ENCODE results near the gene FIGN. TPM values are rescaled to one million over a fixed set of nuclear protein-coding genes. Genes with fewer than 3 reads are reported as not detected.

FIGN gene
- total and polyA plus RNA-seq, 4 experiments from 2014 or later: not detected

DNA sequence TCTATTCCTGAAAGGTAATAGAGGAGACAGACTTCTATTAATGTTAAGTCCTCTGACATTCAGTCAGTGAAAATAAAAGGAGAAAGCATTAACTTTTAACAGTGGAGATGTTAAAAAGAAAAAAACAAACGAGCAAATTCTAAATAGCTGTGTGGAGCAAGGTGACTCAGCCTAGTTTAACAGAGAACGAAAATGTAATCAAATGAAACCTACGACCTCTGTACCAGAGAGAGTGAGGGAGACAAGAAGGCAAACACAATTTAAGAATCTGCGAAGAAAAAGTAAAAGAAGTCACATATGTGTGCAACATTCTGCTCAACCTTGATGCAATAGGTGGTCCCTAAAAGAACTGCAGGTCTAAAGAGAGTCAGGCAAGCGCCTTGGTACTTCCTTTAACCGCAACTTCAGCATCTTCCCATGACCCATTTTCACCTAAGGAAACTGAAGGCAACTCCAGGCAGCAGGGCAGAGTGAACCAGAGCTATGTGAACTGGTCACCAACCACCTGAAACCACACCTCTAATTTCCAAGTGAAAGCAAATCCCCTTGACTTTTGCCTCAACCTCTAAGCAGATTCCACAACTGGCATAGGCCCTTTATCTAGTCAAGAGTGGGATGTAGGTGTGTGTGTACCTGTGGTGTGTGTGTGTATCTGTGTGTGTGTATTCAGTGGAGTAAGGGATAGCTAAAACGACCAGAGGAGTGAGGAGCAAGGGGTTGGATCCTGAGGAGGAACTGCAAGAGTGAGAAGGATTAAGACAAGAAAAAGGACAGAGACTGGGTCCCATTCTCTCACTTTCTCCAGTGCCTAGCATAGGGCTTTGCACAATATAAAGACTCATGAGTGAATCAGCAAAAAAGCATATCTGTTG lies 43.0 kb downstream of the FIGN start:
- Histone ChIP-seq H3K4me1 (ENCODE audit: insufficient read depth, low read length) (no peaks in the 10 kb centered on the region), H3K9me3 (ENCODE audit: control insufficient read depth in 1 of 2, low read length in 2 of 2) (no peaks in the 10 kb centered on the region), H3K27ac (ENCODE audit: low read depth, low read length) (no peak overlapping the region), H3K27me3 (ENCODE audit: insufficient read depth, low read length) (no peaks in the 10 kb centered on the region), H3K4me3 (ENCODE audit: low read length in 2 of 2) (no peak overlapping the region), H3K36me3 (ENCODE audit: insufficient read depth, low read length) (no peaks in the 10 kb centered on the region)
- intact Hi-C loops (cut with micrococcal nuclease): no loop called here
- no peak overlapping the region for H3K27ac Mint-ChIP-seq
- no peaks in the 10 kb centered on the region for H3K4me1 Mint-ChIP-seq
- no peak for DNase-seq
- H3K4me3 Mint-ChIP-seq: no peak overlapping the region
- no peaks in the 10 kb centered on the region for H3K27me3 Mint-ChIP-seq
- peaks cover 0 to 8% (median under 1%) of the 10 kb centered on the region in 8 donors for H3K9me3 Mint-ChIP-seq
- ChIA-PET POLR2A (ENCODE audit: partially characterized antibody) (no interaction called here), CTCF (ENCODE audit: partially characterized antibody) (no interaction called here)
- no peaks in the 10 kb centered on the region for H3K36me3 Mint-ChIP-seq

DNA sequence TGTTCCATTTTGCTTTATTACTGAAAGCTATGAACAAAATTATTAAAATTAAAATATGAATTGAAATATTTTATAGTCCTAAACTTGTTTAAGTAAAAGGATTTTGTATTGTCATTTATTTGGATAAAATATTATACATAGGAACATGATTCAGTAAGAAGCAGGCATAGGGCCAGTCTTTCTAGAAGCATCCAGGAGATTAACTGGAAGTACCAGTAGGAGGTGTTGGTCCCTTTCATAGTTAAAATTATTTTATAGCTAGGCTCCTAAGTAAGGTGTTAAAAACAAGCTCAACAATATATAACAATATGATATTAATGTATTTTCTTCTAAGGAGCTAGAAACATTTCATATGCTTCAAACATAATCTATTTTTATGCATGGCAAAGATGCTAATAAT lies 43.7 kb downstream of the FIGN start:
- H3K9me3 Mint-ChIP-seq: peaks cover 0 to 8% (median under 1%) of the 10 kb centered on the region in 8 donors
- no peak for DNase-seq
- H3K4me3 ChIP-seq (ENCODE audit: low read length in 2 of 2): no peak overlapping the region
- no peaks in the 10 kb centered on the region for H3K36me3 ChIP-seq (ENCODE audit: insufficient read depth, low read length)
- ChIA-PET POLR2A (ENCODE audit: partially characterized antibody) (no interaction called here), CTCF (ENCODE audit: partially characterized antibody) (no interaction called here)
- no peak overlapping the region for H3K4me3 Mint-ChIP-seq
- intact Hi-C loops (cut with micrococcal nuclease): no loop called here
- H3K27ac ChIP-seq (ENCODE audit: low read depth, low read length): no peak overlapping the region
- H3K27me3 ChIP-seq (ENCODE audit: insufficient read depth, low read length): no peaks in the 10 kb centered on the region
- H3K9me3 ChIP-seq (ENCODE audit: control insufficient read depth in 1 of 2, low read length in 2 of 2): no peaks in the 10 kb centered on the region
- H3K4me1 Mint-ChIP-seq: no peaks in the 10 kb centered on the region
- H3K4me1 ChIP-seq (ENCODE audit: insufficient read depth, low read length): no peaks in the 10 kb centered on the region
- H3K27me3 Mint-ChIP-seq: no peaks in the 10 kb centered on the region
- no peaks in the 10 kb centered on the region for H3K36me3 Mint-ChIP-seq
- H3K27ac Mint-ChIP-seq: no peak overlapping the region

DNA sequence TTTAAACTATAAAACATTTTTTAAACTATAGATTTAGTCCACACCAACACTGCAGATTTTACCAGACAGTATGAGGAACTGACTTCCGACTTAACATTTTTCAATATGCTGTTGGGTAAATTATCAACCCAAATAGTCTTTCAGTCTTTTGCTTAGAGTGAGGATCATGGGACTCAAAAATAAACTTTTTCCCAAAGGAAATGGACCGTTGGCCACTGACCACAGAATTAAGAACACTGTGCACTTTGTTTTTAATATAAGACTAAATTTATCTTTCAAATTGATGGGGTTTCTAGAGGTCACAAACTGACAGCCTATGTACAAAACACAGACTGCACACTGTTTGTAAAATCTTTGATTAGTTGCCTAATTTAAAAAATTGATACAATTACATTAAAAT lies 44.9 kb downstream of the FIGN start:
- H3K9me3 ChIP-seq (ENCODE audit: control insufficient read depth in 1 of 2, low read length in 2 of 2): no peaks in the 10 kb centered on the region
- ChIA-PET CTCF (ENCODE audit: partially characterized antibody) (no interaction called here), POLR2A (ENCODE audit: partially characterized antibody) (no interaction called here)
- no peaks in the 10 kb centered on the region for H3K27me3 Mint-ChIP-seq
- intact Hi-C loops (cut with micrococcal nuclease): no loop called here
- no peaks in the 10 kb centered on the region for H3K27me3 ChIP-seq (ENCODE audit: insufficient read depth, low read length)
- no peaks in the 10 kb centered on the region for H3K4me1 ChIP-seq (ENCODE audit: insufficient read depth, low read length)
- H3K9me3 Mint-ChIP-seq: peaks cover 0 to 8% (median under 1%) of the 10 kb centered on the region in 8 donors
- H3K4me1 Mint-ChIP-seq: no peaks in the 10 kb centered on the region
- H3K36me3 Mint-ChIP-seq: no peaks in the 10 kb centered on the region
- no peak for DNase-seq
- no peak overlapping the region for H3K27ac Mint-ChIP-seq
- H3K27ac ChIP-seq (ENCODE audit: low read depth, low read length): no peak overlapping the region
- no peak overlapping the region for H3K4me3 ChIP-seq (ENCODE audit: low read length in 2 of 2)
- H3K4me3 Mint-ChIP-seq: no peak overlapping the region
- H3K36me3 ChIP-seq (ENCODE audit: insufficient read depth, low read length): no peaks in the 10 kb centered on the region

DNA sequence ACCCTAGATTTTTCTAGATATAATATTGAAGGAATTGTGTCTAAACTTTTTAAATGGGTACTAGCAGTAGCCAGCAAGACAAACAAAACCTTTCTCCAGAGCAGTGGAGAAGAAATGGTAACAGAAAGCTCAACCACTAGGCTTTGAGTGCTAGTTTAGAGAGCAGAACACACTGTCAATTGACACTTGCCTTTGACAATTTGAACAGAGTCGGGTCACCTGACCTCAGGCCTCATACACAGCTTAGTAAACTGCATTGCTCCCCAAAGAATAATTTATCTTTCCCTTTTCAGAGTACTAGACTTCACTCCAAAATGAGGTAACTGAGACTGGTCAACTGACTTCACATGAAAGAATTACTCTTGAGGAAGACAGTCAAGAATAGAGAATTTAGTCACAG lies 48.6 kb downstream of the FIGN start:
- Mint-ChIP-seq H3K9me3 (peaks cover 0 to 7% (median under 1%) of the 10 kb centered on the region in 8 donors), H3K27me3 (no peaks in the 10 kb centered on the region), H3K36me3 (no peaks in the 10 kb centered on the region), H3K4me1 (no peaks in the 10 kb centered on the region), H3K27ac (no peak overlapping the region), H3K4me3 (no peak overlapping the region)
- ChIA-PET POLR2A (ENCODE audit: partially characterized antibody) (no interaction called here), CTCF (ENCODE audit: partially characterized antibody) (no interaction called here)
- Histone ChIP-seq H3K9me3 (ENCODE audit: control insufficient read depth in 1 of 2, low read length in 2 of 2) (no peaks in the 10 kb centered on the region), H3K4me1 (ENCODE audit: insufficient read depth, low read length) (no peaks in the 10 kb centered on the region), H3K27ac (ENCODE audit: low read depth, low read length) (no peak overlapping the region), H3K4me3 (ENCODE audit: low read length in 2 of 2) (no peak overlapping the region), H3K36me3 (ENCODE audit: insufficient read depth, low read length) (no peaks in the 10 kb centered on the region), H3K27me3 (ENCODE audit: insufficient read depth, low read length) (no peaks in the 10 kb centered on the region)
- intact Hi-C loops (cut with micrococcal nuclease): no loop called here
- no peak for DNase-seq

DNA sequence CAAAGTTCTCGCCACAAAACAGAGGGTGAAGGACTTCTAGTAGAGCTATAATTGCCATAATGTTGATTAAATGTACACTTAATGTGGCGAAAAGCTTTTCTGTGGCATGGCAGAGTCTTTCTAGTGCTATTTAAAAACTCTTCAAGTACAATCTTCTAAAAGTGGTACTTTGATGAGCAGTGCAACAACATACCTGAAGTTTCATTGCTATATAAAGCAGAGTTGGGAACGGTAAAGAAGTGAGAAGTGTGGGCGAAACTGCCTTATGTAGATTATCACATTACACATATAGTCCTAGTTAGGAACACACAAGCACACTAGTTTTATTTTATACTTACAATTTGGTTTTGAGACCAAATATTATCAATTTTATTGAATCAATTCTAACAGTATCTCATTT lies 49.5 kb downstream of the FIGN start:
- no peaks in the 10 kb centered on the region for H3K27me3 ChIP-seq (ENCODE audit: insufficient read depth, low read length)
- no peaks in the 10 kb centered on the region for H3K4me1 ChIP-seq (ENCODE audit: insufficient read depth, low read length)
- no peak overlapping the region for H3K27ac ChIP-seq (ENCODE audit: low read depth, low read length)
- Mint-ChIP-seq H3K27me3 (no peaks in the 10 kb centered on the region), H3K27ac (no peak overlapping the region), H3K36me3 (no peaks in the 10 kb centered on the region), H3K9me3 (peaks cover 0 to 7% (median 2%) of the 10 kb centered on the region in 8 donors), H3K4me1 (no peaks in the 10 kb centered on the region), H3K4me3 (no peak overlapping the region)
- no peak overlapping the region for H3K4me3 ChIP-seq (ENCODE audit: low read length in 2 of 2)
- ChIA-PET CTCF (ENCODE audit: partially characterized antibody) (no interaction called here), POLR2A (ENCODE audit: partially characterized antibody) (no interaction called here)
- H3K36me3 ChIP-seq (ENCODE audit: insufficient read depth, low read length): no peaks in the 10 kb centered on the region
- H3K9me3 ChIP-seq (ENCODE audit: control insufficient read depth in 1 of 2, low read length in 2 of 2): no peaks in the 10 kb centered on the region
- intact Hi-C loops (cut with micrococcal nuclease): no loop called here
- no peak for DNase-seq

DNA sequence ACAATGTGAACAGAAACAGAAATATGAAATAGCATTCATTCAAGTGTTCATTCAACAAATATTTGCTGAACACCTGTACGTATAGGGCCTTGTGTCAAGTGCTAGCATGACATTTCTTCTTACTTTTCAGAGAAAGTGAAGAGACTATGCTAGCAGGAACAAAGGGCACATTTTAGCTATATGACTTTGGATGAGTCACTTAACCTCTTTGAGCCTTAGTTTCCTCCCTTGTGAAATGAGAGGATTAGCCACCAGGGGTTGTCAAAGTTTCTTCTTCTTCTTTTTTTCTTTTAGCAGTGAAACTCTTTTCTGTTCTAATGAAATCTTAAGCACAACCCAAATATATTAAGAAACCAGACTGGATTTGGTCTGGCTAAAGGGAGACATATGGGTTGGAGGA lies 53.1 kb downstream of the FIGN start:
- ChIA-PET CTCF (ENCODE audit: partially characterized antibody) (no interaction called here), POLR2A (ENCODE audit: partially characterized antibody) (no interaction called here)
- Histone ChIP-seq H3K4me1 (ENCODE audit: insufficient read depth, low read length) (no peaks in the 10 kb centered on the region), H3K4me3 (ENCODE audit: low read length in 2 of 2) (no peak overlapping the region), H3K36me3 (ENCODE audit: insufficient read depth, low read length) (no peaks in the 10 kb centered on the region), H3K9me3 (ENCODE audit: control insufficient read depth in 1 of 2, low read length in 2 of 2) (no peaks in the 10 kb centered on the region), H3K27ac (ENCODE audit: low read depth, low read length) (no peak overlapping the region), H3K27me3 (ENCODE audit: insufficient read depth, low read length) (no peaks in the 10 kb centered on the region)
- intact Hi-C loops (cut with micrococcal nuclease): no loop called here
- no peaks in the 10 kb centered on the region for H3K27me3 Mint-ChIP-seq
- DNase-seq: no peak
- H3K4me3 Mint-ChIP-seq: no peak overlapping the region
- H3K36me3 Mint-ChIP-seq: no peaks in the 10 kb centered on the region
- H3K27ac Mint-ChIP-seq: no peak overlapping the region
- peaks cover 0 to 10% (median 5%) of the 10 kb centered on the region in 8 donors for H3K9me3 Mint-ChIP-seq
- no peaks in the 10 kb centered on the region for H3K4me1 Mint-ChIP-seq

DNA sequence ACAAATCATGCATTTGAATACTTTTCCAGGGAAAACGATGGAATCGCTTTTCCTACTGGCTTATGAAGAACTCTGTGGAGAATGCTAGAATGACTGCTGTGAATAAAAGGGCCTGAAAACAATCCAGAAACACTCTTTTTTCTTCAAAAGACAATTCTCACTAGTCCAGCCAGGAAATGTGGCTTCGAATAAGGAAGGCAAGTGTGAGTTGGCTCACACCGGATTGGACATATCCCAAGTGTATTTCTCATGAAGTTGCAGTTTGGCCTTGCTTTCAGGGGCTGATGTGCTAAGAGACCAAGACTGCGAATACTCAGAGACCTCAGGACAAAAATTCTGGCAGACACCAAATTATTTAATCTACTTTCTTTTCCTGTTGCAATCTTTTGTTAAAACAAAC lies 54.1 kb downstream of the FIGN start:
- Mint-ChIP-seq H3K4me1 (no peaks in the 10 kb centered on the region), H3K27me3 (no peaks in the 10 kb centered on the region), H3K27ac (no peak overlapping the region), H3K36me3 (no peaks in the 10 kb centered on the region), H3K9me3 (peaks cover 0 to 10% (median 5%) of the 10 kb centered on the region in 8 donors), H3K4me3 (no peak overlapping the region)
- no peaks in the 10 kb centered on the region for H3K4me1 ChIP-seq (ENCODE audit: insufficient read depth, low read length)
- no peak overlapping the region for H3K27ac ChIP-seq (ENCODE audit: low read depth, low read length)
- no peak for DNase-seq
- no peaks in the 10 kb centered on the region for H3K9me3 ChIP-seq (ENCODE audit: control insufficient read depth in 1 of 2, low read length in 2 of 2)
- intact Hi-C loops (cut with micrococcal nuclease): no loop called here
- no peaks in the 10 kb centered on the region for H3K27me3 ChIP-seq (ENCODE audit: insufficient read depth, low read length)
- no peak overlapping the region for H3K4me3 ChIP-seq (ENCODE audit: low read length in 2 of 2)
- ChIA-PET CTCF (ENCODE audit: partially characterized antibody) (no interaction called here), POLR2A (ENCODE audit: partially characterized antibody) (no interaction called here)
- H3K36me3 ChIP-seq (ENCODE audit: insufficient read depth, low read length): no peaks in the 10 kb centered on the region

Data from CD4-positive, alpha-beta memory T cell (primary cell).